Activated CD4-positive, alpha-beta T cell treated with anti-CD3 and anti-CD28 coated beads, Interleukin-2, Interleukin-4, amounts not matched to agents 100 ng/mL and 50 ng/mL, durations not matched to agents 16 hours and 8 hours (primary cell): Measurements from ENCODE around the gene ZNF692.
A peak's percentile ranks its signal among the peaks of the same experiment; 100 is the strongest.
"Not testable (repeated sequence)": the region's sequence is repeated elsewhere in the genome, so short reads cannot be mapped to it uniquely, and the experiment has no call there.

Experiments used
- DNase-seq: peaks from one replicate; pipeline ENCODE4 v3.0.0-alpha.2; 2020; ENCODE audit warnings: low spot score

Gene ZNF692

DNA sequence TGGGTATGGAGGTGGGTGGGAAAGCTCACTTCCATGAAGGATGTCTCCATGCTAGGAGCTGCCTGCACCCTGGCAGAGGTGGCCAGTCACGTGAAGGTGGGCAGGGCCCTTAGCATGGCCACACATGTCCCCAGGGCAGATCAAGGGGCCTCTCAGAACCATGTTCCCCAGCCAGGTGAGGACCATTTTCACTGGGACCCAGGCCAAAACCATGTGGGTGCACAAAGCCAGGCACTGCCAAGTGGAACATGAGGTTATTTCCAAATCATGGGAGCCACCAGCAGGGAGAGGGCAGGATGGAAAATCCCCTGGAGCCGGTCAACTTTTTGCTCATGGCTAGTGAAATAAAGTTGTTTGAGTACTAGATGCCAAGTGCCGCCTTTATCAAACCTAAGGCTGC, 9.7 kb downstream of the ZNF692 start:
- no peak for DNase-seq

GRCh38 chr1:248848602-248849001, 10.3 kb downstream of the ZNF692 start:
- DNase-seq, result no peak

DNA sequence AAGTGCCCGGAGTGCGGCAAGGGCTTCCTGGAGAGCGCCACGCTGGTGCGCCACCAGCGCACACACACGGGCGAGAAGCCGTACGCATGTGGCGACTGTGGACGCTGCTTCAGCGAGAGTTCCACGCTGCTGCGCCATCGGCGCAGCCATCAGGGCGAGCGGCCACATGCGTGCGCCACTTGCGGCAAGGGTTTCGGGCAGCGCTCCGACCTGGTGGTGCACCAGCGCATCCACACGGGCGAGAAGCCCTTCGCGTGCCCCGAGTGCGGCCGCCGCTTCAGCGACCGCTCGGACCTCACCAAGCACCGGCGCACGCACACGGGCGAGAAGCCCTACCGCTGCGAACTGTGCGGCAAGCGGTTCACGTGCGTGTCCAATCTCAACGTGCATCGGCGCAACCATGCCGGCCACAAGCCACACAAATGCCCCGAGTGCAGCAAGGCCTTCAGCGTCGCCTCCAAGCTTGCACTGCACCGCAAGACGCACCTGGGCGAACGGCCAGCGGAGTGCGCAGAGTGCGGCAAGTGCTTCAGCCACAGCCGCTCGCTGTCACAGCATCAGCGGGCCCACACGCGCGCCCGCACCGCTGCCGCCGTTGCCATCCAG, 10.8 kb downstream of the ZNF692 start:
- DNase-seq, result no peak

- no peak for DNase-seq
Measured at GRCh38 chr1:248847181-248847955, 11.5 kb downstream of the ZNF692 start.

DNA sequence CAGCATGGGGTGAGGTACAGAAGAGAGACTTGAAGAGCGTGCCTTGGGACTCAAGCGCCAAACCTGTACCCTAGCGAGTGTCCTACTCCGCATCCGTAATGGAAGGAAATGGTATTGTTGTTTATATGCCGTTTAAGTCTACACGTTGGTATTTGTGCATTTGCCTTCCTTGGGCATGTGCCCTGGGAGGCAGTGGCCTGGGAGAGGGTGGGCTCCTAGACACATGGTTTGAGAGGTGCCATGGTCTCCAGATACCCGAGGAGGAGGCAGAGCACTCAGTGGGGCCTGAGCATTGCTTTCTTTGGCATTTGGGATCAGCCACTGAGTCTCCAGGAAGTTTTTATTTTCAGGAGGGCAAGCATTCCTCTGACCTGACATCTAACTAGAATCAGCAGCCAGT, 14.4 kb downstream of the ZNF692 start:
- DNase-seq, result no peak

- no peak for DNase-seq
Measured at GRCh38 chr1:248843687-248844086, 15.2 kb downstream of the ZNF692 start.

GRCh38 chr1:248842781-248843331, 16.0 kb downstream of the ZNF692 start:
- DNase-seq, result no peak

- DNase-seq, result no peak
Measured at GRCh38 chr1:248841702-248842395, 17.0 kb downstream of the ZNF692 start.

GRCh38 chr1:248840946-248841345, 17.9 kb downstream of the ZNF692 start:
- no peak for DNase-seq

- no peak for DNase-seq
Measured at GRCh38 chr1:248839168-248839555, 19.7 kb downstream of the ZNF692 start.

- peak; percentile 90 for DNase-seq
Measured at GRCh38 chr1:248838357-248839167, 20.3 kb downstream of the ZNF692 start.

GRCh38 chr1:248837781-248838356, 21.0 kb downstream of the ZNF692 start, which contains the start of gene ZNF672:
ZNF672 (plus strand) TSS chr1:248838224; CDS start chr1:248847275, 9,051 bp downstream.
- DNase-seq, result peak; percentile 96

DNA sequence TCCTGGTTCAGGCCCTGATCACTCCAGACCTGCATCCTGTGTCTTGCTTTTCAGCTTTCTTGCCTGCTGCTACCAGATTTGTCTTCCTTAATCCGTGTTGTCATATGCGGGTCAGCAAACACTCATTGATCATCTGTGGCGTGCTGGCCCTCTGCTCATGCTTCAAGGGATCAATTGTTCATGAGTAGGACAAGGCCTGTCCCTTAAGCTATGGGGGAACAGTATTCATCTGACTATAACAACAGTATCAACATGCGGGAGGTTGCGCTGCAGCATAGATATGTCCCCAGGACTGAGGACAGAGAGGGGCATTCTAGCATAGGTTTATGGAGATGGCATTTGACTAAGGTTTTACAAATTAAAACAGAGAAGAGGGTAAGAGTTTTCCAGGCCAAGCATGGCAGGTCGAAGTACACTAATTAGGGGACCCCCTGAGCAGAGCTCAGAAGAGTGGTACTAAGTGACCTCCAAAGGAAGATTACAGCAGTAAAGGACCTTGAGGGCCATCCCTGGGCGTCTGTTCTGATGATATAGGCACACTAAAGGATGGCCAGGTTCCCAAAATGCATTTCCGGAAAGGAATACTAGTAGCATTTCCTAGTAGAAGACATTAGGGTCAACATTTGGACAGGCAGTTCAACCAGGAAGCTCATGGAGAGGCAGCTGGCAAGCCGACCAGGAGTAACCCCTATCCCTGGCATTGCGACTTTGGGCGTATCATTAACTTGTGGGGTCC, 21.7 kb downstream of the ZNF692 start:
- DNase-seq, result no peak

DNA sequence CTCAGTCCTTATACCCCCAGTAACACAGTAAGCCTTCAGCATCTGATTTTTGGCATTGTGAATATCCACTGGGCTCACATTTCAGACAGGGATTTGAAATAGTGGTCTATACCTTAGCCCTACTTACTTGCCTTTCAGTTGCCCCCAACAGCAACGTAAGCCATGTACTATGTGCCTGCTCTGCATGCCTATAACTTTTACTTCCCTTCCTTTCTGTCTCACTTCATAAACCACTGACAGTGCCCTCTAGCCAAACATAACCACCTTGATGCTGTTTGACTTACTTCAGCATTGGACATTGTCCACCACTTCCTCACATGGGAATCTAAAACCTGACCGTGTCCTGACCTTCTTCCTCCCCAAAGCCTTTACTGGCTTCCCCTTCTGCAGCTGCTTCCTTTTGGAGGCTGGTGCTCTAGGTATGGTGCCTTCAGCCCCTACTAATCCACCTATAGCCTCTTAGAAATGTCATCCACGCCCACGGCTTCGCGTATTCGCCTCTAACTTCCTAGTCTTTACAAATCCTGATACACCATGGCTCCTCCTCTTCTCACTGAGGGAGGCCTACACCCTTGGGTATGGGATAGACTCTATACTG, 24.4 kb downstream of the ZNF692 start:
- no peak for DNase-seq

DNA sequence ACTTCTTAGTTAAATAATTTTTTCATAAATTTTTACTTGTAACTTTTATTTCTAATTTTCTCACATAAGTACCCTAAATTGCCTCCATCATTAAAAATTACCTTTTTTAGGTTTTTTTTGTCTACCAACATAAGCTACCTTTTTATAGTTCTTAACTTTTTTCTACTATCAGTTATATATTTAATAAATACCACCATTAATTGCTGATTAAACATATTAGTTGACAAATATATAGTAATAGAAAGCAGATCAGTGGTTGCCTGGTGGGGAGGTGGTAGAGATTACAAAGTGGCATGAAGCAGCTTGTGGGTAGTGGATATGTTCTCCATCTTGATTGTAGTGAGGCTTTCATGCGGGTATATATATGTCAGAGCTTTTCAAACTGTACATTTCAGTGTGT, 27.0 kb downstream of the ZNF692 start:
- no peak for DNase-seq

GRCh38 chr1:248830718-248831017, 28.2 kb downstream of the ZNF692 start:
- not testable (repeated sequence) for DNase-seq

DNA sequence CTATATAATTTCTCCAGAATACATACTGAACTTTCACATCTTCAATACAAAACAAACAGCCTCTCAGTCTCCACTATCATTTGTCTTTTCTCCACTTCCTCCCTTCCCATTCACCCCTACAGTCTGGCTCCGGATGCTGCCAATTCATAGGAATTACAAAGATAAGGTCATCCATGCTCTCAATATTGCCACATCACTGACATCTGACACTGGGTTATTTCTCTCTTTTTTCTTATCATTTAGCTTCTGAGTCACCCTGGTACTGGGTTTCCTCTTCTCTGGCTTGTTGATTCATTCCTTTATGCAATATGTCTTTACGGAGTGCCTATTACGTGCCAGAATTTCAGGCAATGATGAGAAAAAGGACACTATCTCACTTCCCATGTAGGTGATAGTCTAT, 30.0 kb downstream of the ZNF692 start:
- DNase-seq, result no peak

GRCh38 chr1:248825909-248826760, 32.8 kb downstream of the ZNF692 start, which contains the start of gene SH3BP5L:
SH3BP5L (minus strand) TSS chr1:248825915; CDS start chr1:248824935, 980 bp downstream.
- peak; percentile 94 for DNase-seq

DNA sequence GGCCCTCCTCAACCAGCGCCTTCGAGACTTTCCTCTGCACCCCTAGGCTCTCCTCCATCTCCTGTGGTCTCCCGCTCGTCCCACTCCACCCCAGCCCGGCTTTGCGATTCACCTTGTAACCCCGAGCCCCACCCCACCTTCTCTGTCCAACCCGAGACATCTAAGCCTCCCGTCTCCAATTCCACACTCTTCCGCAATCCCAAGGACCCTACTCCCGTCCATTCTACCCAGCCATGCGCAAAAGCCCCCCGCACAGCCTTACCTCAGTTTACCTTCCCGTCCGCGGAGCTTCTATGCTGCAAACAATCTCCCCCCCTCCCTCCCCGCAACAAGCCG, 33.3 kb downstream of the ZNF692 start:
- DNase-seq, result no peak

GRCh38 chr1:248825136-248825535, 33.7 kb downstream of the ZNF692 start:
- no peak for DNase-seq
